Dendritic cell treated with granulocyte-macrophage colony-stimulating factor and Interleukin-4, amounts not matched to agents 40 ng/mL and 50 ng/mL, for 4 days (primary cell): ENCODE data around the gene SLAMF9.

Experiments used
- H3K27ac Mint-ChIP-seq: one replicate; pipeline ENCODE4 v1.8.0; 2022; ENCODE audit warnings: mild to moderate bottlenecking, mixed read lengths
- H3K27me3 Mint-ChIP-seq: one replicate; pipeline ENCODE4 v1.8.0; 2022; ENCODE audit warnings: mild to moderate bottlenecking, mixed read lengths
- H3K36me3 Mint-ChIP-seq: one replicate; pipeline ENCODE4 v1.8.0; 2022; ENCODE audit warnings: low read depth, mixed read lengths
- H3K4me1 Mint-ChIP-seq: one replicate; pipeline ENCODE4 v1.8.0; 2022; ENCODE audit warnings: low read depth, mixed read lengths
- H3K4me3 Mint-ChIP-seq: one replicate; pipeline ENCODE4 v1.8.0; 2022; ENCODE audit warnings: mild to moderate bottlenecking, moderate library complexity, mixed read lengths
- H3K9me3 Mint-ChIP-seq: one replicate; pipeline ENCODE4 v1.8.0; 2022; ENCODE audit warnings: mixed read lengths
- intact Hi-C: fragments of 100-400 bp; cut with micrococcal nuclease; formaldehyde crosslinking; loops from one replicate; pipeline ENCODE4 v1.15.0; 2022

Gene SLAMF9

DNA sequence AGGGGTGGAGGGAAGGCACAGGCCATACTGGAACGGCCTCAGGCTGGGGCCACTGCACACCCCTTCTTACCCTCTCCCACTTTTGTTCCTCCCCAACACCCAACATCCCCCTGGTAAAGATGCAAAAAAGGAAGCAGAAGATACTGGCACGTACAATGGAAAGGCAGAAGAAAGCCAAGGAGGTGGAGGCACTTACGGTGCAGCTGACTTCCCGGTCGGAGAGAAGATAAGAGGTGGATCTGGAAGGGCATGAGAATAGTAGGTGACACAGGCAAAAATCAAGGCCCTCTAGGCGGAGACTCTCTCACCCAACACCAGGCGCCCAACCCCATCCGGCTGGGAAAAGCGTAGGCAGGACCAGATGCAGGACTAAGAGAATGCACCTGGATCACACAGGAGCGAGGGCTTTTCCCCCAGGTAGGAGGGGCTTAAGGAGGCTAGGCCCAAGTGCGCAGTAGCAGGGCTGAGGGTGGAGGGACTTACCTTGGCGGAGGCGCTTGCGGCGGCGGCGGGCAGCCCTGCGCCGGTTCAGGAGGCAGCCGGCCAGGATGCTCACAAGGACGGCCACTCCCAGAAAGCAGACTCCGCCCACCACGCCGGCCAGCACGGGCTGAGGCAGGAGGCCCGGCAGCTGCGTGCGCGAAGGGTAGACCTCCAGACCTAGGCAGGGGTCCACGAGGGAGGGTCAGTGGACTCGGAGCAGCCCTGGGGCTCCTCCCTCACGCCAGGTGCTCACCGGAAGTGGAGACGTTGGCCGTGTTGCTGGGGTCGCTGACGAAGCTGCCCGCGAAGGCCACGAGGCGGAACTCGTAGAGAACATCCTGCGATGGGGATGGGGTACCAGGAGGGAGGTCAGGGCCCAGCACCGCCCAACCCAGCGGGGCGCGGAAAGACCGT is 24.6 kb downstream of the SLAMF9 start:
- intact Hi-C loops: no loop called here
- H3K4me3 Mint-ChIP-seq: no peak overlapping the region
- peaks cover 26% of the 10 kb centered on the region for H3K4me1 Mint-ChIP-seq
- no peak overlapping the region for H3K27ac Mint-ChIP-seq
- peaks cover 12% of the 10 kb centered on the region for H3K36me3 Mint-ChIP-seq
- no peaks in the 10 kb centered on the region for H3K9me3 Mint-ChIP-seq
- peaks cover 23% of the 10 kb centered on the region for H3K27me3 Mint-ChIP-seq

DNA sequence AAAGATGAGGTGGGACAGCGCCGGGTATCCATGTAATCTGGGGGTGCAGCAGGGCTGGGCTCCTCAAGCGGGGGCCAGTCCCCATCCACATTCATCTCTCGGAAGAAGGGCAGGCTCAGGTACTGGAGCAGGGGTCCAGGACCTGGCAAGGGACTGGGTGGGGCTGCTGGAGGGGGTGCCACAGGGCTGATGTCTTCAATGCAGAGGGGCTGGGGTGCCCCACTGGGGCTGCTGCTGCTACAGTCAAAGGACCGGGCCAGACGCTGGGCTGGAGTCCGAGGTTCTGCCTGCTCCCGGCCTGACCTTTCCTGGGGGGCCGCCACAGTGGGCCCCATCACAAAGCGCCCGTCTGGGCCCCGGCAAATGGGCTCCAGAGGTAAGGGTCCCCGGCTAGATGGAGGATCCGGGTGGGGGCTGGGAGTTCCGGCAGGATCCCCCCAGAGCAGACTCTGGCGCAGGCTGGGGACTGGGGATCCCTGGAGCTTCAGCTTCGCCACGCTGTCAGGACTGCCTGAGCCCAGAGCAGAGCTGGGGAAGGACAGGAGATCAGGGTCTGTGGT is 25.5 kb downstream of the SLAMF9 start:
- Mint-ChIP-seq H3K27ac (no peak overlapping the region), H3K9me3 (no peaks in the 10 kb centered on the region), H3K27me3 (peaks cover 18% of the 10 kb centered on the region), H3K4me1 (peaks cover 32% of the 10 kb centered on the region), H3K36me3 (peaks cover 18% of the 10 kb centered on the region), H3K4me3 (no peak overlapping the region)
- intact Hi-C loops: no loop called here

DNA sequence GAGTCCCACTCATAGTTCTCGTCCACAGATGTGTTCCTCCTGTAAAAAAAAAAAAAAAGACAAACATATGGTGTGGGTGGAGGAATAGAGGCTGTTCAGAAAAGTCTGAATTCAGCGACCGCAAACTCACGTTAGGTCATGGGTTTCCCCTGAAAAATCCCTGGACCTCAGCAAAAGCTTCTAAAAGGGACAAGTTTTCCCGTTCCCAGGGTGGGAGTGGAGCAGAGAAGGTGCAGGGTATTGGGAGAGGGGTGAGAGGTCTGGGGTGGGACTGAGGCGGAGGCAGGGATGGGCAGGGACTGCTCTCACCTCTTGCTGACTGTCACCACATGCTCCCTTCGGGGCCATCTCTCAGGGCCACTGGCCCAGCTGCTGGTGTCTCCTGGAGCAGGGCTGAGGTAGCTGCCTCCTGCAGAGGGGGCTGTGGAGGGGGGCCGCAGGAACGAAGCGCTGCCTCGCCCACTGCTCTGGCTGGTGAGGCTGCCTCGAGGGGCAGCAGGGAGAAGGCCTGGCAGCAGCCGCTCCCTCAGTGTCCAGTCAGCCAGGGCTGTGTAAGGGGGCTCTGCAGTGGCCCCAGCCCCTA is 26.1 kb downstream of the SLAMF9 start:
- H3K27me3 Mint-ChIP-seq: peaks cover 16% of the 10 kb centered on the region
- peaks cover 38% of the 10 kb centered on the region for H3K4me1 Mint-ChIP-seq
- H3K36me3 Mint-ChIP-seq: peaks cover 19% of the 10 kb centered on the region
- no peak overlapping the region for H3K4me3 Mint-ChIP-seq
- intact Hi-C loops: no loop called here
- no peak overlapping the region for H3K27ac Mint-ChIP-seq
- H3K9me3 Mint-ChIP-seq: no peaks in the 10 kb centered on the region

DNA sequence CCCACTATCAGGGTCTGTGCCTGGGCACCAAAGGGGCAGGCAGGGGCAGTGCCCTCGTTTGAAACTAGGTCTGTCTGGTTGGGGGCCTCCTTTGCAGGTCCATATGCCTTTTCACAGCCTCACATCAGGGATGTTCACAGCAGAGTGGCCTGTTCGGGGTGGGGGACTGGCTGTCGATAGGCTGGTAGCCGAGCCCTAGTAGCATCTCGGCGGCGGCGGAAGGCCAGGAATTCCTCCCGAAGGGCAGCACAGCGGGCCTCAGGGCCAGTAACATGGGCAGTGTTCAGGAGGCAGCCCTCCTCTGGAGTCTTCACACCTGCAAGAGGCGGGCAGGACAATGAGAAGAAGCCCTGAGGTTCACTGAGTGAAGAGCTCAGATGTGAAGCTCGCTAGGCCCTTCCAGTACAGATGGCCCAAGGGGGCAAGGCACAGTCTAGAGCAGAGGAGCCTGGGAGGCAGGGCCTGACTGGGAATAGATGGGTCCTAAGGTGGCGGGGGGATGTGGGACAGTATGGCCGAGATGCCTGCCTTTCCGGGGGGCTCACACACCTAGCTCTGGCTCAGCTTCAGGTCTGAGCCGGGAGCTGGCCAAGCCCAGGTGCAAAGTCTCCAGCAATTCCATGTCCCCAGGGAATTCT is 26.7 kb downstream of the SLAMF9 start:
- Mint-ChIP-seq H3K9me3 (no peaks in the 10 kb centered on the region), H3K27me3 (peaks cover 14% of the 10 kb centered on the region), H3K27ac (no peak overlapping the region), H3K4me3 (no peak overlapping the region), H3K36me3 (peaks cover 20% of the 10 kb centered on the region), H3K4me1 (peaks cover 44% of the 10 kb centered on the region)
- intact Hi-C loops: no loop called here

DNA sequence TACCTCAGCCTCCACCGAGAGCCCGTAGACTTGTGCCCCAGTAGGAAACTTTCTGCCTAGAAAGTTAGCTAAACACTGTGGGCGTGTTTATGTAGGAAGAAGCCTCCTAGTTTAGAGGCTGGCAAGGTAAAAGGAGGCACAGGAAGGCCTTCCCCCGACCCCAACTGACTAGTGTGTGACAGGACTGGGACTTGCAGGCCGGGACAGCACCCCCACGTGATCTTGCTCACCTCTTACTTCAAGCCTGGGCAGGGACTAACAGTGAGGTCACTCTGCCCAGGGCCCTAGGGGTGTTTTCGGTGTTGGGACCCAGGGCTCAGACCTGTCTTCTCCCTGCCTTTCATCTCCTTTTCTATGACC is 28.3 kb downstream of the SLAMF9 start:
- H3K27me3 Mint-ChIP-seq: peaks cover 13% of the 10 kb centered on the region

DNA sequence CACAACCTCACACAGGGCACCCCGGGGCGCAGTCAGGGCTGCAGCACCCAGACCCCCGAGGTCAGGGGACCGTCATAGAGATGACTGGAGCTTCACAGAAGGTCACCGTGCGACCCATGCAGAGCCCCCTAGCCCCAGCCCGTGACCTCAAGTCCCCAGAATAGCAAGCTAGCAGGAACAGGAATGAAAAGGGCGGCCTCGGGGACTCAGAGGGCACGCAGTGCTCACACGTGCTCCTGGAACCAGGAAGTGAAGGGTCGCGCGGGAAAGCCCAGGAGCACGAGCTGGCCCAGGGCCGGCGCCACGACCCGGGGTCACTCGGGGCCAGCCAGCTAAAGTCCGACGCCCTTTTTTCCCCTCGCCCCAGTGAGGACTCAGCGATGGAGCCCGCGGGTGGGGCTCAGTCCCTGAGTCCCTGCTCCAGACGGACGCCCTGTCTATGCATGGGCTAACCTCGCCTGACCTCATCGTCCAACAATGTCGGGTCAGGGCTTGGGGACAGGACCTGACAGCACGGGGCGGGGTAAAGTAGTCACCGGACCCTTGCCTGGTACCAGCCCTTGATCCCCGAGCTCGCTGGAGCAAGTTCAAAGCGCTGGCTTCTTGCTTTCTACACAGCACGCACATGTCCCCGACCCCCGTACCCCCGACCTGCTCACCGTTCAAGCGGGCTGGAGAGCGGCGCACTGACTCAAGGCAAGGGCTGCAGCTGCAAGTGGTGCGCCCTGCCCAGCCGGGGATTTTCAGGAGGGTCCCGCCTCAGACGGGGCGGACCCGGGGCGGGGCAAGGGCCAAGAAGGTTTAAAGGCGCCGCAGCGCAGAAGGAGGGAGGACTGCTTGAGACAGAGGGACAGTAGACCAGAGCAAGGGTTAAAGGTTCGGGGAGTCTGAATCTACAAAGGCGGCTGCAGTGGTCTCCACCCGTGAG is 29.0 kb downstream of the SLAMF9 start, which contains the start of gene TAGLN2:
TSS of gene TAGLN2 (minus strand) at position 717 of the 928 bp plus-strand sequence. CDS start 4,998 bp downstream, outside the sequence.
- Mint-ChIP-seq H3K27me3 (peaks cover 9% of the 10 kb centered on the region), H3K9me3 (no peaks in the 10 kb centered on the region), H3K27ac (peak within 1 kb of the TSS; percentile 93), H3K4me1 (peaks cover 59% of the 10 kb centered on the region), H3K4me3 (peak within 1 kb of the TSS; percentile 81), H3K36me3 (peaks cover 40% of the 10 kb centered on the region)
- intact Hi-C loops: no loop called here

More for the DNA sequence above, 28.3 kb downstream of the SLAMF9 start:
- Mint-ChIP-seq H3K4me1 (peaks cover 54% of the 10 kb centered on the region), H3K9me3 (no peaks in the 10 kb centered on the region), H3K4me3 (peak overlapping the region; percentile 81), H3K27ac (peak overlapping the region; percentile 93), H3K36me3 (peaks cover 34% of the 10 kb centered on the region)
- intact Hi-C loops: no loop called here

DNA sequence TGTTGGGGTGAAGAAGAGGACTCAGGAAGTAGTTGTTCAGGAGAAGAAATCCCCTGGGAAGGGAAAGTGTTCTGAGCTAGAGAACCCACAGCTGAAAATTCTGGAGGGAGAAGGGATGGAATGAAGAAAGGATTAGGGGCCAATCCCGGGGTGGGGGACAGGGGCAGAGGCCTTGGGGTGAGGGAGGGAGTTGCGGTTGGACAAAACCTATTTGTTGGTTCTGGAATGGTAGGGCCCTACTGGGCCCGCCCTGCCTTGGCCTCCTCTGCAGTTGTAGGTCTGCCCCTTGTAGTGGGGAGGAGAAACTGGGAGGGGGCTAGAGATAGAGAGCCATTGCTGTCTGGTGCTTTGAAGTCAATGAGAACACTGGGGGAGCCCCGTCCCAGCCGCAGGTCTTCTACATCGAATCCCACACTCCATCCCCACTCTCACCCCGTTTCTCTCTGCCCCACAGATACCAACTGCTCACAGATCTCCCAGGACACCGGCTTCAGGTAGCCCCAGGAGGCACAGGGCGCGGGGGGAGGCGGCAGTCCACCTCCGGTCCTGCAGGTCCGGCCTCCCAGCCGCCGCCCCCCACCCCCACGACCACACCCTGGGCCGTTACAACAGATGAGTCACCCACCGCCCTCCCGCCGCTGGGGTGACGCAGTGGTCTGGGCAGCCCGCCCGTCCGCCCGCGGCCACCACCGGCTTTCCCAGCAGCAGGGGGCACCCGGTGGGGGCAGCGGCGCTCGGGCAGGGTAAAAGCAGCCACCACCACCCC is 29.8 kb downstream of the SLAMF9 start:
- Mint-ChIP-seq H3K4me1 (peaks cover 67% of the 10 kb centered on the region), H3K4me3 (peak overlapping the region; percentile 81), H3K27ac (peak overlapping the region; percentile 93), H3K27me3 (peaks cover 5% of the 10 kb centered on the region), H3K36me3 (peaks cover 49% of the 10 kb centered on the region), H3K9me3 (no peaks in the 10 kb centered on the region)
- intact Hi-C loops: no loop called here

DNA sequence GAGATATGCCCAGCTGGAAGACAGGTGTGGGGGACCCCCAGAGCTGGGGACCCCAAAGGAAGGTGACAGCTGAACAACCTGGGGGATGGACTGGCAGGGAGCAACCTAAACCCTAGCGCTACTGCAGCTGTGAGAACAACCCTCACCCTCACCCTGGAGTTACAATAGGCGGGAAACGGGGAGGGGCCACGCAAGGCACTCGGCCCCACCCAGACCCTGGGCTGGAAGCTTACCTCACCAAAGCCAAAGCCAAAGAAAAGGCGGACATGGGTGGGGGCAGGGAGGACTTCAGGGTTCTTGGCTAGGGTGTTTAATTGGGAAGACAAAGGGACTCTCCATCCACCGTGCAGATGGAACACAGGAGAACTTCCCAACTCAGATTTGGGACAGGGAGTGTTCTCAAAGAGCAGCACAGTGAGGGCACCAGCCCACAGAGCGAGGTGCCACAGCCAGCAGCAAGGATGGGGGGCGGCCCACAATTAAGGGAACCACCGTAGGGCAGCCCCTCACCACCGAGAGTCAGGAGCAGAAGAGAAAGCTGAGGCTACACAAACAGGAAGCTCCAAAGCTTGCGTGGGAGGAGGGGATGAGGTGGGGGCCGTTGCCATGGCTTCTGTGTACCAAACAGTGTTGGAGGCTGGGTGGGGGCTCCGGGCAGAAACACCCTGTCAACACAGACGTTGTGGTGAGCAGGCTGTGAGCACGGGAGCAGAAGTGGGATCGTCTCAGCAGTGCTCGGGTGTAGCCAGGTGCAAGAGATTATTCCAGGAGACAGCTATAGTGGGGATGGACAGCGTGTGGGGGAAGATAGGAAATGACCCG is 30.6 kb downstream of the SLAMF9 start:
- Mint-ChIP-seq H3K27me3 (no peaks in the 10 kb centered on the region), H3K9me3 (no peaks in the 10 kb centered on the region), H3K4me3 (peak overlapping the region; percentile 81), H3K4me1 (peaks cover 63% of the 10 kb centered on the region), H3K36me3 (peaks cover 57% of the 10 kb centered on the region), H3K27ac (peak overlapping the region; percentile 93)
- intact Hi-C loops: loop anchor here (2.0 kb wide), 1 partner anchor 25 kb away; no protein-coding TSS in a partner anchor

DNA sequence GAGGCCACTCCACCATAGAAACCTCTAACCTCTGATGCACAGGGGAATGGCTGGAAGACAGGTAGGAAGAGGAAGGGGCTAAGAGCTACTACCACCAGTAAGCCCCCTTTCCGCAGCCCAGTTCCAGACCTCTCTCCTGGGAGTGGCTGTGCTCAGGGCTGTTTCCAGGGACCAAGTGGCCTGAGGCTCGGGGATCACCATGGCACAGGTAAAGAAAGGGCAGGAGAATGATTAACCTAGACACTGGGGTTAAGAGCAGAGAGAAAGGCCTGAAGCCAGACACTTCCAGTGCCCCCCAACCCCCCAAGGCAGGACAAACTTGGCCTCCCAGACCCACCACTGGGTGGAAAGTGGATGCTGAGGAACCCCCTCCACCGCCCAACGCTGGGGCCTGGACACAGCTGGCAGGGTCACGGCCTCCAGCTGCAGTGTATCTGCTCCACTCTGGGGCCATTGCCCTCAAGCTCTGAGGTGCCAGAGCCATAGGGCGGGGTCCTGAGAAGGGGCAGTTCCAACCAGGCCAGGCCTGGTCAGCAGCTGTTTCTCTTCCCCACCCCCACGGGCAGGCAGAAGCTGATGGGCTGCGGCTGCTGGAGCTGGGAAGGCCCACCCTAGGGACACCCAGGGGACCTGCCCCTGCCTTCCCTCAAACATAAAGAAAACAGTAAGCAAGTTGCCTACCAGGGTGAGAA is 31.4 kb downstream of the SLAMF9 start:
- no peaks in the 10 kb centered on the region for H3K9me3 Mint-ChIP-seq
- peaks cover 71% of the 10 kb centered on the region for H3K4me1 Mint-ChIP-seq
- intact Hi-C loops: loop anchor here (2.0 kb wide), 1 partner anchor 24 kb away; no protein-coding TSS in a partner anchor
- H3K4me3 Mint-ChIP-seq: peak overlapping the region; percentile 81
- H3K27ac Mint-ChIP-seq: peak overlapping the region; percentile 93
- H3K36me3 Mint-ChIP-seq: peaks cover 64% of the 10 kb centered on the region
- no peaks in the 10 kb centered on the region for H3K27me3 Mint-ChIP-seq

DNA sequence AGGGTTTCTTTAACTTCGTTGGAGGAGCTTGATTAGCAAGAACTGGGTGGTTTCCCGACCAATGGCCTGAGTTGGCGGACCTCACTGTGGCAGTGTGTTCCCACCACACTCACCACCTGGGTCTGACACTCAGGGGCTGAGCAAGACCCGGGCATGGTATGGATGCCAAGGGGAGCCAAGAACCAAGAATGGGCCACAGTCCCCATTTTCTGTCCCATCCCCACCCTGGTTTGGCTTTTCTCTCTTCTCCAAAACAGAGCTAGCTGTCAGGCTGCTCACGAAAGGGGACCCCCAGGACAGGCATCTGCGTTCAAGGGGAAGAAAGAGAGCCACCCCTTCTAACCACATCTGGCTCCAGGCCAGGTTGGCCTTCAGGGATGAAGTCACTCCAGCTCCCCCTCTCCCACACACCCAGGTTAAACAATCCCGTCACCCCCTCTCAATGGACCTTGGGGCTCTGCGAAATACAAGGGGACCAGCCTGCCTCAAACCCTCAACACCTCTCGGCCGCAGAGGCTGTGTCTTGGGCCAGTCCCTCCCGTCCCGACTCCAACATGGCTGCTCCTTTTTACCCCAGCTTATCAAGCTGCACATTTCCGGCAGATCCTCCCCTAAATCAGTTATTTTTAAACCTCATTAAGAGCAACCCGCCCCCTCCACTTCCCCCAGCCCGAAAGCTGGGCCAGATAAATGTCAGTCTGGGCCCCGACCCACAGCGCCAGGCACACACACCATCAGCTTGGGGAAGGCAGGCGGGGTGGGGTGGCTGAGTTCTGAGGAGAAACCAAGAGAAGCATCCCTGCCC is 32.1 kb downstream of the SLAMF9 start:
- H3K4me3 Mint-ChIP-seq: peak overlapping the region; percentile 81
- intact Hi-C loops: loop anchor here (2.0 kb wide), 1 partner anchor 23 kb away; no protein-coding TSS in a partner anchor
- no peaks in the 10 kb centered on the region for H3K27me3 Mint-ChIP-seq
- peaks cover 72% of the 10 kb centered on the region for H3K36me3 Mint-ChIP-seq
- peaks cover 75% of the 10 kb centered on the region for H3K4me1 Mint-ChIP-seq
- no peaks in the 10 kb centered on the region for H3K9me3 Mint-ChIP-seq
- H3K27ac Mint-ChIP-seq: peak overlapping the region; percentile 93

DNA sequence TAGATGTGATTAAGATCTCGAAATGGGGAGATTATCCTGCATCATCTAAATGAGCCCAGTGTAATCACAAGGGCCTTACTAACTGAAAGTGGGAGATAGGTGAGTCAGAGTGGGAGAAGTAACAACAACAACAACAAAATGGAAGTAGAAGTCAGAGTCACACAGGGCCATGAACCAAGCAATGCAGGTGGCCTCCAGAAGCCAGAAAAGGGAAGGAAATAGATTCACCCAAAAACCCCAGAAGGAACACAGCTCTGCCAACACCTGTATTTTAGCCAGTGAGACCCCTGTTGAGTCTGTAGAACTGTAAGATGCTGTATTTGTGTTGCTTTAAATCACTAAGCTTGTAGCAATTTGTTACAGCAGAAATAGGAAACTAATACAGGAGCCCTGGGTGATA is 32.8 kb downstream of the SLAMF9 start:
- peaks cover 78% of the 10 kb centered on the region for H3K36me3 Mint-ChIP-seq
- H3K4me1 Mint-ChIP-seq: peaks cover 73% of the 10 kb centered on the region
- no peaks in the 10 kb centered on the region for H3K9me3 Mint-ChIP-seq
- H3K4me3 Mint-ChIP-seq: no peak overlapping the region
- intact Hi-C loops: no loop called here
- no peaks in the 10 kb centered on the region for H3K27me3 Mint-ChIP-seq
- H3K27ac Mint-ChIP-seq: no peak overlapping the region
